Mesenchymal stem cell (in vitro differentiated cells and primary cell): ENCODE data around the gene TMPRSS5.
A peak's percentile ranks its signal among the peaks of the same experiment; 100 is the strongest.

Experiments used
- DNase-seq: peaks from one replicate; pipeline ENCODE4 v3.0.0-alpha.2; 2013
- H2AFZ ChIP-seq: one replicate; pipeline ENCODE4 v1.6.1; 2013; ENCODE audit warnings: low read depth, mild to moderate bottlenecking, control low read depth, inconsistent platforms, low read length, moderate library complexity
- H2AK5ac ChIP-seq: 2 replicates; pipeline ENCODE4 v1.6.1; 2013; ENCODE audit warnings: low read length, moderate library complexity, mild to moderate bottlenecking, inconsistent platforms; ENCODE audit not compliant: severe bottlenecking
- H2BK120ac ChIP-seq: one replicate; pipeline ENCODE4 v1.6.1; 2013; ENCODE audit warnings: low read depth, mild to moderate bottlenecking, inconsistent platforms, low read length, moderate library complexity
- H2BK12ac ChIP-seq, 2 experiments: one replicate each; pipeline ENCODE4 v1.6.1; 2013; ENCODE audit warnings: inconsistent platforms in 2 of 2, low read length in 2 of 2, mild to moderate bottlenecking in 2 of 2, moderate library complexity in 2 of 2, control low read depth in 1 of 2
- H2BK15ac ChIP-seq: one replicate; pipeline ENCODE4 v1.6.1; 2013; ENCODE audit warnings: mild to moderate bottlenecking, low read depth, inconsistent platforms; ENCODE audit not compliant: poor library complexity, severe bottlenecking
- H2BK5ac ChIP-seq: 2 replicates; pipeline ENCODE4 v1.6.1; 2013; ENCODE audit warnings: low read depth, mild to moderate bottlenecking, low read length, control low read depth, inconsistent platforms; ENCODE audit not compliant: poor library complexity, severe bottlenecking
- H3K14ac ChIP-seq, 2 experiments: one replicate each; pipeline ENCODE4 v1.6.1; 2013; ENCODE audit warnings: inconsistent platforms in 2 of 2, low read length in 2 of 2, control low read depth in 1 of 2, mild to moderate bottlenecking in 1 of 2, moderate library complexity in 1 of 2
- H3K18ac ChIP-seq, 2 experiments: one replicate each; pipeline ENCODE4 v1.6.1; 2013; ENCODE audit warnings: inconsistent platforms in 2 of 2, low read length in 2 of 2, control low read depth in 1 of 2, low read depth in 1 of 2, mild to moderate bottlenecking in 1 of 2
- H3K23ac ChIP-seq, 2 experiments: one replicate each; pipeline ENCODE4 v1.6.1; 2013; ENCODE audit warnings: inconsistent platforms in 2 of 2, low read length in 2 of 2, mild to moderate bottlenecking in 2 of 2, moderate library complexity in 2 of 2, control low read depth in 1 of 2
- H3K27ac ChIP-seq: 2 replicates; pipeline ENCODE4 v1.5.1; 2013; ENCODE audit warnings: mild to moderate bottlenecking, moderate library complexity, low read length, control low read depth, inconsistent platforms; ENCODE audit not compliant: poor library complexity, severe bottlenecking
- H3K27me3 ChIP-seq, 2 experiments: 2 replicates each; pipeline versions ENCODE4 v1.6.1 to v1.7.0; 2013; ENCODE audit warnings: low read length in 2 of 2, mild to moderate bottlenecking in 2 of 2, moderate library complexity in 2 of 2, control low read depth in 1 of 2, inconsistent platforms in 1 of 2; ENCODE audit not compliant: control insufficient read depth in 1 of 2, insufficient read depth in 1 of 2
- H3K36me3 ChIP-seq, 2 experiments: 2 replicates each; pipeline versions ENCODE4 v1.6.1 to v1.7.0; 2013; ENCODE audit warnings: low read length in 2 of 2, control low read depth in 1 of 2, inconsistent platforms in 1 of 2, low read depth in 1 of 2, mild to moderate bottlenecking in 1 of 2; ENCODE audit not compliant: insufficient read depth in 2 of 2, control insufficient read depth in 1 of 2
- H3K4ac ChIP-seq, 2 experiments: one replicate each; pipeline ENCODE4 v1.6.1; 2013; ENCODE audit warnings: inconsistent platforms in 2 of 2, low read length in 2 of 2, mild to moderate bottlenecking in 2 of 2, moderate library complexity in 2 of 2, control low read depth in 1 of 2, low read depth in 1 of 2
- H3K4me1 ChIP-seq: 2 replicates; pipeline ENCODE4 v1.6.1; 2013; ENCODE audit warnings: low read depth, low read length, control low read depth; ENCODE audit not compliant: control insufficient read depth, insufficient read depth
- H3K4me2 ChIP-seq: 2 replicates; pipeline ENCODE4 v1.6.1; 2013; ENCODE audit warnings: low read length, mild to moderate bottlenecking, inconsistent platforms; ENCODE audit not compliant: poor library complexity, severe bottlenecking
- H3K4me3 ChIP-seq, 2 experiments: 2 replicates each; pipeline versions ENCODE4 v1.5.1 to v1.7.0; 2013; ENCODE audit warnings: low read length in 2 of 2, mild to moderate bottlenecking in 2 of 2, control low read depth in 1 of 2, low read depth in 1 of 2; ENCODE audit not compliant: insufficient read depth in 1 of 2
- H3K79me1 ChIP-seq: replicated peaks from 2 replicates; pipeline ENCODE4 v1.6.1; 2013; ENCODE audit warnings: mild to moderate bottlenecking, control low read depth, low read length, inconsistent platforms; ENCODE audit not compliant: poor library complexity, severe bottlenecking
- H3K9ac ChIP-seq: 2 replicates; pipeline ENCODE4 v1.7.0; 2013; ENCODE audit warnings: mild to moderate bottlenecking, low read length, moderate library complexity
- H3K9me3 ChIP-seq: 2 replicates; pipeline ENCODE4 v1.7.0; 2013; ENCODE audit warnings: mild to moderate bottlenecking, low read length; ENCODE audit not compliant: control insufficient read depth
- H4K8ac ChIP-seq: one replicate; pipeline ENCODE4 v1.6.1; 2013; ENCODE audit warnings: inconsistent platforms, mild to moderate bottlenecking, low read length, moderate library complexity
- H4K91ac ChIP-seq: one replicate; pipeline ENCODE4 v1.6.1; 2013; ENCODE audit warnings: mild to moderate bottlenecking, low read length, inconsistent platforms
- WGBS: methylation state at CpG from one replicate; pipeline ENCODE4 v1.1.7; 2013; ENCODE audit warnings: mixed read lengths; 5-methylcytosine and 5-hydroxymethylcytosine counted together

The TMPRSS5 gene

GRCh38 chr11:113666584-113666983 is 39.5 kb downstream of the TMPRSS5 start:
- H3K18ac ChIP-seq, result no peak overlapping the region
- H2AK5ac ChIP-seq, result no peak overlapping the region
- no peak overlapping the region for H3K4me2 ChIP-seq
- H3K27me3 ChIP-seq, result peaks cover 4 to 44% of the 10 kb centered on the region in 2 experiments
- no peaks in the 10 kb centered on the region for H3K79me1 ChIP-seq
- H3K36me3 ChIP-seq, result no peaks in the 10 kb centered on the region
- no peak overlapping the region for H2BK5ac ChIP-seq
- no peak overlapping the region for H3K4ac ChIP-seq
- no peak overlapping the region for H3K27ac ChIP-seq
- no peak overlapping the region for H3K14ac ChIP-seq
- H2BK15ac ChIP-seq, result no peak overlapping the region
- H2BK120ac ChIP-seq, result no peak overlapping the region
- no peak overlapping the region for H2AFZ ChIP-seq
- H3K4me1 ChIP-seq, result peaks cover 8% of the 10 kb centered on the region
- H3K4me3 ChIP-seq, result no peak overlapping the region
- DNase-seq, result no peak
- H4K8ac ChIP-seq, result no peak overlapping the region
- H2BK12ac ChIP-seq, result no peak overlapping the region
- WGBS, result no CpG with 5 or more reads among the region's 2 CpGs
- H4K91ac ChIP-seq, result no peak overlapping the region
- no peak overlapping the region for H3K9ac ChIP-seq
- peaks cover 20% of the 10 kb centered on the region for H3K9me3 ChIP-seq
- H3K23ac ChIP-seq, result no peak overlapping the region

- Histone ChIP-seq H3K14ac (no peak overlapping the region), H3K36me3 (no peaks in the 10 kb centered on the region), H3K23ac (no peak overlapping the region), H3K9me3 (peaks cover 20% of the 10 kb centered on the region), H3K4me3 (no peak overlapping the region), H2BK12ac (no peak overlapping the region), H3K18ac (no peak overlapping the region), H4K8ac (no peak overlapping the region), H2BK15ac (no peak overlapping the region), H3K79me1 (no peaks in the 10 kb centered on the region), H3K27me3 (peaks cover 4 to 32% of the 10 kb centered on the region in 2 experiments), H2AFZ (no peak overlapping the region), H3K4me2 (no peak overlapping the region), H2BK5ac (peak overlapping the region; percentile 61), H2AK5ac (no peak overlapping the region), H4K91ac (no peak overlapping the region), H3K4ac (no peak overlapping the region), H2BK120ac (no peak overlapping the region), H3K9ac (no peak overlapping the region), H3K4me1 (peaks cover 8% of the 10 kb centered on the region), H3K27ac (peak overlapping the region; percentile 46)
- DNase-seq, result no peak
- WGBS, result 69% methylated on average over 9 of the region's 9 CpGs
Observed at GRCh38 chr11:113664981-113665710, 41.0 kb downstream of the TMPRSS5 start.

GRCh38 chr11:113664069-113664980 is 41.8 kb downstream of the TMPRSS5 start:
- Histone ChIP-seq H3K4ac (no peak overlapping the region), H2AK5ac (no peak overlapping the region), H4K8ac (no peak overlapping the region), H2BK12ac (no peak overlapping the region), H3K9me3 (peaks cover 20% of the 10 kb centered on the region), H3K27me3 (peaks cover 4 to 26% of the 10 kb centered on the region in 2 experiments), H3K4me1 (peaks cover 5% of the 10 kb centered on the region), H3K27ac (no peak overlapping the region), H2BK15ac (no peak overlapping the region), H3K23ac (no peak overlapping the region), H3K79me1 (no peaks in the 10 kb centered on the region), H3K9ac (no peak overlapping the region), H3K36me3 (no peaks in the 10 kb centered on the region), H2BK5ac (no peak overlapping the region), H2BK120ac (no peak overlapping the region), H4K91ac (no peak overlapping the region), H2AFZ (no peak overlapping the region), H3K14ac (no peak overlapping the region), H3K18ac (no peak overlapping the region), H3K4me2 (no peak overlapping the region), H3K4me3 (no peak overlapping the region)
- no peak for DNase-seq
- 69% methylated on average over 8 of the region's 11 CpGs for WGBS

GRCh38 chr11:113663567-113663966 is 42.5 kb downstream of the TMPRSS5 start:
- no peak overlapping the region for H2BK15ac ChIP-seq
- no peak overlapping the region for H3K4me2 ChIP-seq
- H2BK12ac ChIP-seq, result no peak overlapping the region
- H3K4me1 ChIP-seq, result peaks cover 5% of the 10 kb centered on the region
- peak overlapping the region; percentile 1 for H3K27ac ChIP-seq
- H3K9me3 ChIP-seq, result peaks cover 20% of the 10 kb centered on the region
- H3K14ac ChIP-seq, result no peak overlapping the region
- peaks cover 2 to 26% of the 10 kb centered on the region in 2 experiments for H3K27me3 ChIP-seq
- no peak overlapping the region for H3K18ac ChIP-seq
- H3K4ac ChIP-seq, result no peak overlapping the region
- 67% methylated on average over 1 of the region's 2 CpGs for WGBS
- peak overlapping the region; percentile 2 for H2AK5ac ChIP-seq
- H3K23ac ChIP-seq, result no peak overlapping the region
- no peak overlapping the region for H4K91ac ChIP-seq
- no peak overlapping the region for H2AFZ ChIP-seq
- H3K4me3 ChIP-seq, result no peak overlapping the region
- H3K9ac ChIP-seq, result no peak overlapping the region
- no peak overlapping the region for H4K8ac ChIP-seq
- no peak overlapping the region for H2BK120ac ChIP-seq
- no peak for DNase-seq
- no peak overlapping the region for H2BK5ac ChIP-seq
- no peaks in the 10 kb centered on the region for H3K79me1 ChIP-seq
- no peaks in the 10 kb centered on the region for H3K36me3 ChIP-seq
